Loucy (cell line): ENCODE results near the gene BMS1.

Experiments used
- CTCF ChIP-seq: fragments of 200-600 bp; sonication (generic); conservative IDR thresholded peaks from 2 replicates; pipeline ENCODE4 v1.5.1; 2014; ENCODE audit warnings: mild to moderate bottlenecking, antibody characterized with exemption, low read length
- EZH2phosphoT487 ChIP-seq: fragments of 200-600 bp; IDR thresholded peaks from 2 replicates; pipeline ENCODE4 v1.6.1; 2018; ENCODE audit warnings: antibody characterized with exemption, mild to moderate bottlenecking, moderate library complexity, borderline replicate concordance

DNA sequence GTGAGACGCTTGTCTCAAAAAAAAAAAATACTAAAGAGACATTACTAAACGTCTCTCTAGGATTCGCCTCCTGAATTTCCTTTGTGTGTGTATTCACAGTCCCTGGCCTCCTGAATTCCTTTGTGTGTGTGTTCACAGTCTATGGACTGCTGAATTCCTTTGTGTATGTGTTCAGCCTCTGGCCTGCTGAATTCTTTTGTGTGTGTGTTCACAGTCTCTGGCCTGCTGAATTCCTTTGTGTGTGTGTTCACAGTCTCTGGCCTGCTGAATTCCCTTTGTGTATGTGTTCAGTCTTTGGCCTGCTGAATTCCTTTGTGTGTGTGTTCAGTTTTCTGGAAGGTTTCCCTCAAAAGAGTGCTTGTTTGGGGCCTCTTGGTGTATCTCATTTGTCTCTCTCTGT is 8.2 kb downstream of the BMS1 start:
- TF ChIP-seq CTCF, result no peak
- TF ChIP-seq EZH2phosphoT487, result no peak
